Measurements from ENCODE around the gene MBD3. TPM values are rescaled to one million over a fixed set of nuclear protein-coding genes. Genes with fewer than 3 reads are reported as not detected.

MBD3 gene
- total and polyA plus RNA-seq, 2 experiments from 2014 or later = 24.5 to 153 TPM

GRCh38 chr19:1579222-1579621 is 13.4 kb downstream of the MBD3 start:
- H3K27ac ChIP-seq = no peak overlapping the region
- peaks cover 4% of the 10 kb centered on the region for H3K36me3 ChIP-seq (ENCODE audit: low read depth)
- H3K27me3 ChIP-seq (replicated peaks; ENCODE audit: insufficient read depth) = no peaks in the 10 kb centered on the region
- no peaks in the 10 kb centered on the region for H4K20me1 ChIP-seq (ENCODE audit: insufficient read depth)
- in situ Hi-C loops (cut with MboI) = no loop called here
- no peak overlapping the region for H2AFZ ChIP-seq
- no peak overlapping the region for H3K4me2 ChIP-seq (ENCODE audit: unreplicated experiment)
- H3K4me1 ChIP-seq (ENCODE audit: insufficient read depth) = no peaks in the 10 kb centered on the region
- WGBS, 2 experiments (ENCODE audit: low coverage in 1 of 2, low lambda C conversion rate in 2 of 2, missing lambda C conversion rate in 2 of 2) = 90 to 96% methylated on average over 19 to 20 of the region's 20 CpGs
- no peaks in the 10 kb centered on the region for H3K9me2 ChIP-seq (ENCODE audit: insufficient read depth)
- no peak for DNase-seq
- no peaks in the 10 kb centered on the region for H3F3A ChIP-seq (ENCODE audit: insufficient read depth)
- H3K79me2 ChIP-seq (ENCODE audit: insufficient read depth) = peaks cover 16% of the 10 kb centered on the region; the same call in 1 of the 2 replicates
- TF ChIP-seq EZH2phosphoT487 (IDR thresholded peaks at IDR 0.05; ENCODE audit: insufficient read depth, low read depth) (no peak), EZH2 (IDR thresholded peaks at IDR 0.05; ENCODE audit: insufficient read depth, poor library complexity, severe bottlenecking) (no peak)
- no peak overlapping the region for H3K9ac ChIP-seq
- no peaks in the 10 kb centered on the region for H3K9me3 ChIP-seq (ENCODE audit: low read depth)
- no peak overlapping the region for H3K4me3 ChIP-seq

GRCh38 chr19:1577929-1578618 is 14.6 kb downstream of the MBD3 start:
- Histone ChIP-seq H4K20me1 (ENCODE audit: insufficient read depth) (no peaks in the 10 kb centered on the region), H3K9ac (no peak overlapping the region), H3K9me3 (ENCODE audit: low read depth) (no peaks in the 10 kb centered on the region), H3K27ac (no peak overlapping the region), H3F3A (ENCODE audit: insufficient read depth) (no peaks in the 10 kb centered on the region), H3K36me3 (ENCODE audit: low read depth) (no peaks in the 10 kb centered on the region), H3K4me2 (ENCODE audit: unreplicated experiment) (no peak overlapping the region), H3K27me3 (replicated peaks; ENCODE audit: insufficient read depth) (no peaks in the 10 kb centered on the region), H3K4me1 (ENCODE audit: insufficient read depth) (no peaks in the 10 kb centered on the region), H3K79me2 (ENCODE audit: insufficient read depth) (0 out of 2 replicates have a peak, but pooled peaks cover 6% of the 10 kb centered on the region), H3K9me2 (ENCODE audit: insufficient read depth) (no peaks in the 10 kb centered on the region), H2AFZ (no peak overlapping the region), H3K4me3 (no peak overlapping the region)
- in situ Hi-C loops (cut with MboI) = no loop called here
- no peak for DNase-seq
- WGBS, 2 experiments (ENCODE audit: low coverage in 1 of 2, low lambda C conversion rate in 2 of 2, missing lambda C conversion rate in 2 of 2) = 93 to 94% methylated on average over 39 of the region's 49 CpGs
- TF ChIP-seq EZH2 (IDR thresholded peaks at IDR 0.05; ENCODE audit: insufficient read depth, poor library complexity, severe bottlenecking) (no peak), EZH2phosphoT487 (IDR thresholded peaks at IDR 0.05; ENCODE audit: insufficient read depth, low read depth) (no peak)

GRCh38 chr19:1577090-1577928 is 15.4 kb downstream of the MBD3 start:
- no peaks in the 10 kb centered on the region for H3K9me3 ChIP-seq (ENCODE audit: low read depth)
- TF ChIP-seq EZH2 (IDR thresholded peaks at IDR 0.05; ENCODE audit: insufficient read depth, poor library complexity, severe bottlenecking) = no peak
- no peak for TF ChIP-seq EZH2phosphoT487 (IDR thresholded peaks at IDR 0.05; ENCODE audit: insufficient read depth, low read depth)
- H3K9me2 ChIP-seq (ENCODE audit: insufficient read depth) = no peaks in the 10 kb centered on the region
- H4K20me1 ChIP-seq (ENCODE audit: insufficient read depth) = no peaks in the 10 kb centered on the region
- no peaks in the 10 kb centered on the region for H3K36me3 ChIP-seq (ENCODE audit: low read depth)
- H2AFZ ChIP-seq = no peak overlapping the region
- DNase-seq = no peak
- H3K4me1 ChIP-seq (ENCODE audit: insufficient read depth) = no peaks in the 10 kb centered on the region
- no peak overlapping the region for H3K27ac ChIP-seq
- no peaks in the 10 kb centered on the region for H3K27me3 ChIP-seq (replicated peaks; ENCODE audit: insufficient read depth)
- in situ Hi-C loops (cut with MboI) = no loop called here
- 83 to 84% methylated on average over 40 of the region's 41 CpGs for WGBS, 2 experiments (ENCODE audit: low coverage in 1 of 2, low lambda C conversion rate in 2 of 2, missing lambda C conversion rate in 2 of 2)
- H3K4me2 ChIP-seq (ENCODE audit: unreplicated experiment) = no peak overlapping the region
- no peaks in the 10 kb centered on the region for H3F3A ChIP-seq (ENCODE audit: insufficient read depth)
- H3K9ac ChIP-seq = no peak overlapping the region
- H3K79me2 ChIP-seq (ENCODE audit: insufficient read depth) = no peaks in the 10 kb centered on the region
- H3K4me3 ChIP-seq = no peak overlapping the region

- Histone ChIP-seq H4K20me1 (ENCODE audit: insufficient read depth) (no peaks in the 10 kb centered on the region), H3K4me2 (ENCODE audit: unreplicated experiment) (no peak overlapping the region), H3K79me2 (ENCODE audit: insufficient read depth) (no peaks in the 10 kb centered on the region), H3K9me2 (ENCODE audit: insufficient read depth) (no peaks in the 10 kb centered on the region), H3K27me3 (replicated peaks; ENCODE audit: insufficient read depth) (no peaks in the 10 kb centered on the region), H3K9ac (no peak overlapping the region), H3F3A (ENCODE audit: insufficient read depth) (no peaks in the 10 kb centered on the region), H3K4me1 (ENCODE audit: insufficient read depth) (no peaks in the 10 kb centered on the region), H3K36me3 (ENCODE audit: low read depth) (no peaks in the 10 kb centered on the region), H3K9me3 (ENCODE audit: low read depth) (no peaks in the 10 kb centered on the region), H3K4me3 (no peak overlapping the region), H3K27ac (no peak overlapping the region), H2AFZ (no peak overlapping the region)
- TF ChIP-seq EZH2phosphoT487 (IDR thresholded peaks at IDR 0.05; ENCODE audit: insufficient read depth, low read depth) (no peak), EZH2 (IDR thresholded peaks at IDR 0.05; ENCODE audit: insufficient read depth, poor library complexity, severe bottlenecking) (no peak)
- DNase-seq = no peak
- 90 to 93% methylated on average over 27 to 30 of the region's 30 CpGs for WGBS, 2 experiments (ENCODE audit: low coverage in 1 of 2, low lambda C conversion rate in 2 of 2, missing lambda C conversion rate in 2 of 2)
- in situ Hi-C loops (cut with MboI) = no loop called here
These were observed 16.2 kb downstream of the MBD3 start for GRCh38 chr19:1576242-1577089.

Measured in GM23248 (cell line).